ENCODE data around the gene CRACR2B. TPM values are rescaled to one million over a fixed set of nuclear protein-coding genes. Genes with fewer than 3 reads are reported as not detected.

CRACR2B gene
- total RNA-seq, 1 donor, result 0.72 TPM

GRCh38 chr11:802018-802617 lies 25.6 kb upstream of the CRACR2B start:
- no peak for TF ChIP-seq CTCF (IDR thresholded peaks at IDR 0.05; ENCODE audit: extremely low read depth, low read depth, low read length)
- H2AFZ ChIP-seq (ENCODE audit: low read length), result no peak overlapping the region
- H3K4me3 ChIP-seq (ENCODE audit: insufficient read depth, low read length), result no peak overlapping the region
- H3K4me1 ChIP-seq (ENCODE audit: insufficient read depth, low read length), result peaks cover 17% of the 10 kb centered on the region
- H3K4me2 ChIP-seq (ENCODE audit: insufficient read depth, low read length), result no peak overlapping the region
- no peak for DNase-seq (ENCODE audit: insufficient read length, low spot score, missing footprints)
- H4K20me1 ChIP-seq (ENCODE audit: insufficient read depth, low read length), result no peaks in the 10 kb centered on the region
- no peak overlapping the region for H3K27ac ChIP-seq (ENCODE audit: low read depth, low read length)
- H3K9me3 ChIP-seq (ENCODE audit: low read depth, low read length), result no peaks in the 10 kb centered on the region
- H3K27me3 ChIP-seq (ENCODE audit: insufficient read depth, low read length), result no peaks in the 10 kb centered on the region
- H3K79me2 ChIP-seq (ENCODE audit: insufficient read depth, low read length), result peaks cover 14% of the 10 kb centered on the region
- H3K36me3 ChIP-seq (ENCODE audit: insufficient read depth, low read length), result peaks cover 23% of the 10 kb centered on the region

- no peak overlapping the region for H2AFZ ChIP-seq (ENCODE audit: low read length)
- TF ChIP-seq CTCF (IDR thresholded peaks at IDR 0.05; ENCODE audit: extremely low read depth, low read depth, low read length), result no peak
- no peak overlapping the region for H3K4me2 ChIP-seq (ENCODE audit: insufficient read depth, low read length)
- no peak overlapping the region for H3K27ac ChIP-seq (ENCODE audit: low read depth, low read length)
- H3K4me3 ChIP-seq (ENCODE audit: insufficient read depth, low read length), result no peak overlapping the region
- H3K79me2 ChIP-seq (ENCODE audit: insufficient read depth, low read length), result peaks cover 14% of the 10 kb centered on the region
- no peak for DNase-seq (ENCODE audit: insufficient read length, low spot score, missing footprints)
- H4K20me1 ChIP-seq (ENCODE audit: insufficient read depth, low read length), result no peaks in the 10 kb centered on the region
- peaks cover 23% of the 10 kb centered on the region for H3K36me3 ChIP-seq (ENCODE audit: insufficient read depth, low read length)
- H3K27me3 ChIP-seq (ENCODE audit: insufficient read depth, low read length), result no peaks in the 10 kb centered on the region
- peaks cover 17% of the 10 kb centered on the region for H3K4me1 ChIP-seq (ENCODE audit: insufficient read depth, low read length)
- H3K9me3 ChIP-seq (ENCODE audit: low read depth, low read length), result no peaks in the 10 kb centered on the region
Observed at GRCh38 chr11:802693-803466, 24.8 kb upstream of the CRACR2B start.

GRCh38 chr11:803467-803742 lies 24.3 kb upstream of the CRACR2B start:
- Histone ChIP-seq H3K4me3 (ENCODE audit: insufficient read depth, low read length) (peak overlapping the region; percentile 74), H4K20me1 (ENCODE audit: insufficient read depth, low read length) (no peaks in the 10 kb centered on the region), H3K4me1 (ENCODE audit: insufficient read depth, low read length) (peaks cover 19% of the 10 kb centered on the region), H3K27me3 (ENCODE audit: insufficient read depth, low read length) (no peaks in the 10 kb centered on the region), H3K27ac (ENCODE audit: low read depth, low read length) (no peak overlapping the region), H2AFZ (ENCODE audit: low read length) (no peak overlapping the region), H3K4me2 (ENCODE audit: insufficient read depth, low read length) (peak overlapping the region; percentile 87), H3K9me3 (ENCODE audit: low read depth, low read length) (no peaks in the 10 kb centered on the region), H3K79me2 (ENCODE audit: insufficient read depth, low read length) (peaks cover 16% of the 10 kb centered on the region), H3K36me3 (ENCODE audit: insufficient read depth, low read length) (peaks cover 23% of the 10 kb centered on the region)
- DNase-seq (ENCODE audit: insufficient read length, low spot score, missing footprints), result no peak
- no peak for TF ChIP-seq CTCF (IDR thresholded peaks at IDR 0.05; ENCODE audit: extremely low read depth, low read depth, low read length)

GRCh38 chr11:803770-804598 lies 23.7 kb upstream of the CRACR2B start:
- peaks cover 23% of the 10 kb centered on the region for H3K4me1 ChIP-seq (ENCODE audit: insufficient read depth, low read length)
- H4K20me1 ChIP-seq (ENCODE audit: insufficient read depth, low read length), result no peaks in the 10 kb centered on the region
- peaks cover 22% of the 10 kb centered on the region for H3K79me2 ChIP-seq (ENCODE audit: insufficient read depth, low read length)
- no peaks in the 10 kb centered on the region for H3K27me3 ChIP-seq (ENCODE audit: insufficient read depth, low read length)
- no peaks in the 10 kb centered on the region for H3K9me3 ChIP-seq (ENCODE audit: low read depth, low read length)
- no peak overlapping the region for H3K27ac ChIP-seq (ENCODE audit: low read depth, low read length)
- DNase-seq (ENCODE audit: insufficient read length, low spot score, missing footprints), result peak; percentile 97
- peak overlapping the region; percentile 87 for H3K4me2 ChIP-seq (ENCODE audit: insufficient read depth, low read length)
- H3K4me3 ChIP-seq (ENCODE audit: insufficient read depth, low read length), result peak overlapping the region; percentile 74
- peaks cover 23% of the 10 kb centered on the region for H3K36me3 ChIP-seq (ENCODE audit: insufficient read depth, low read length)
- TF ChIP-seq CTCF (IDR thresholded peaks at IDR 0.05; ENCODE audit: extremely low read depth, low read depth, low read length), result no peak
- peak overlapping the region; percentile 31 for H2AFZ ChIP-seq (ENCODE audit: low read length)
